Sigmoid colon (tissue), 7 donors: ENCODE data around the gene OXSR1. TPM values are rescaled to one million over a fixed set of nuclear protein-coding genes. Genes with fewer than 3 reads are reported as not detected.

ENCODE experiments used
- DNase-seq: peaks from one replicate; pipeline ENCODE4 v3.0.0-alpha.2; 2019
- H3K27ac ChIP-seq, 4 donors: fragments of 200-600 bp; sonication (generic); one replicate each; pipeline ENCODE4 v1.5.1; 2016 to 2019; ENCODE audit warnings: mild to moderate bottlenecking in 1 of 4
- H3K27me3 ChIP-seq, 3 donors: fragments of 200-600 bp; sonication (generic); one replicate each; pipeline ENCODE4 v1.5.1; 2019; ENCODE audit warnings: mild to moderate bottlenecking in 1 of 3
- H3K36me3 ChIP-seq, 4 donors: fragments of 200-600 bp; sonication (generic); one replicate each; pipeline ENCODE4 v1.5.1; 2016 to 2019
- H3K4me1 ChIP-seq, 4 donors: fragments of 200-600 bp; sonication (generic); one replicate each; pipeline ENCODE4 v1.5.1; 2017 to 2019
- H3K4me3 ChIP-seq, 4 donors: fragments of 200-600 bp; sonication (generic); one replicate each; pipeline ENCODE4 v1.5.1; 2017 to 2019; ENCODE audit warnings: mild to moderate bottlenecking in 2 of 4, moderate library complexity in 1 of 4
- H3K9me3 ChIP-seq, 4 donors: fragments of 200-600 bp in 3 of 4; sonication (generic) in 3 of 4; one replicate each; pipeline versions ENCODE4 v1.5.1 to v1.6.1; 2013 to 2019
- CTCF ChIP-seq, 4 experiments: fragments of 450-650 bp in 3 of 4; fragments of 200-600 bp in 1 of 4; IDR thresholded peaks; one replicate each; pipeline ENCODE4 v1.5.1; 2016 to 2019; ENCODE audit warnings: antibody characterized with exemption in 4 of 4, mild to moderate bottlenecking in 3 of 4, moderate library complexity in 2 of 4
- EP300 ChIP-seq, 4 donors: sonication (generic); formaldehyde crosslinking; IDR thresholded peaks; one replicate each; pipeline ENCODE4 v1.6.1; 2017; ENCODE audit warnings: antibody characterized with exemption in 4 of 4
- POLR2A ChIP-seq, 2 donors: fragments of 450-650 bp; IDR thresholded peaks; one replicate each; pipeline ENCODE4 v1.6.1; 2016; ENCODE audit warnings: antibody characterized with exemption in 2 of 2, mild to moderate bottlenecking in 2 of 2, moderate library complexity in 2 of 2
- POLR2AphosphoS5 ChIP-seq, 4 donors: sonication (generic); formaldehyde crosslinking; IDR thresholded peaks; one replicate each; pipeline ENCODE4 v1.6.1; 2017; ENCODE audit warnings: antibody characterized with exemption in 4 of 4
- WGBS, 2 donors: extraction: QIAGEN DNeasy Blood & Tissue Kit; methylation state at CpG; one replicate each; pipeline ENCODE4 v1.1.7; 2013; 5-methylcytosine and 5-hydroxymethylcytosine counted together
- intact Hi-C: fragments of 100-400 bp; cut with DNase I; formaldehyde crosslinking; loops from one replicate; pipeline ENCODE4 v1.15.1; 2023
- polyA plus RNA-seq, 3 donors: library from polyadenylated mRNA; stranded (reverse); fragments of 200-250 nt; gene quantifications; one replicate each; pipeline ENCODE4 v1.2.3, GENCODE V29; 2013
- total RNA-seq, 4 donors: library from RNA; depleted of rRNA; stranded (reverse); fragments of >200 nt; gene quantifications; one replicate each; pipeline ENCODE4 v1.1.0, GENCODE V29; 2016
- donor health status: healthy with polysubstance abuse.
- donor health status: Bipolar disorder and iron deficiency.
- donor health status: healthy.

OXSR1 gene
- total and polyA plus RNA-seq, 7 donors, result 13.8 to 28.8 (median 22.9) TPM

- peaks cover 0 to 18% (median 10%) of the 10 kb centered on the region in 4 donors for H3K36me3 ChIP-seq
- WGBS, 2 donors, result 54 to 83% methylated on average over 3 of the region's 3 CpGs
- H3K9me3 ChIP-seq, result no peaks in the 10 kb centered on the region
- no peaks in the 10 kb centered on the region for H3K27me3 ChIP-seq
- TF ChIP-seq CTCF (IDR thresholded peaks at IDR 0.05) (no peak), POLR2A (IDR thresholded peaks at IDR 0.05) (no peak), EP300 (IDR thresholded peaks at IDR 0.05) (no peak), POLR2AphosphoS5 (IDR thresholded peaks at IDR 0.05) (no peak)
- intact Hi-C loops, result no loop called here
- no peak overlapping the region for H3K27ac ChIP-seq
- no peak overlapping the region for H3K4me3 ChIP-seq
- H3K4me1 ChIP-seq, result peaks cover 0 to 21% (median 13%) of the 10 kb centered on the region in 4 donors
- DNase-seq, result no peak
These were observed 21.8 kb upstream of the OXSR1 start for GRCh38 chr3:38143511-38143910.

GRCh38 chr3:38146504-38146903 lies 18.8 kb upstream of the OXSR1 start:
- H3K27me3 ChIP-seq, result no peaks in the 10 kb centered on the region
- intact Hi-C loops, result no loop called here
- WGBS, 2 donors, result 93 to 94% methylated on average over 2 of the region's 2 CpGs
- no peaks in the 10 kb centered on the region for H3K9me3 ChIP-seq
- H3K4me1 ChIP-seq, result no peaks in the 10 kb centered on the region
- no peak for DNase-seq
- no peak for TF ChIP-seq EP300 (IDR thresholded peaks at IDR 0.05)
- TF ChIP-seq POLR2AphosphoS5 (IDR thresholded peaks at IDR 0.05), result no peak
- TF ChIP-seq CTCF (IDR thresholded peaks at IDR 0.05), result no peak
- no peak for TF ChIP-seq POLR2A (IDR thresholded peaks at IDR 0.05)
- H3K4me3 ChIP-seq, result no peak overlapping the region
- H3K27ac ChIP-seq, result no peak overlapping the region
- H3K36me3 ChIP-seq, result peaks cover 0 to 12% (median 5%) of the 10 kb centered on the region in 4 donors

- H3K36me3 ChIP-seq, result peaks cover 0 to 3% (median 0%) of the 10 kb centered on the region in 4 donors
- WGBS, 2 donors, result 83 to 96% methylated on average over 3 of the region's 3 CpGs
- H3K27ac ChIP-seq, result peak overlapping the region in 2 of 4 donors; percentile 24 to 34
- intact Hi-C loops, result no loop called here
- no peak for DNase-seq
- TF ChIP-seq CTCF (IDR thresholded peaks at IDR 0.05) (no peak), POLR2A (IDR thresholded peaks at IDR 0.05) (no peak), POLR2AphosphoS5 (IDR thresholded peaks at IDR 0.05) (no peak), EP300 (IDR thresholded peaks at IDR 0.05) (no peak)
- H3K4me1 ChIP-seq, result no peaks in the 10 kb centered on the region
- H3K9me3 ChIP-seq, result no peaks in the 10 kb centered on the region
- H3K27me3 ChIP-seq, result no peaks in the 10 kb centered on the region
- H3K4me3 ChIP-seq, result no peak overlapping the region
These were observed 17.9 kb upstream of the OXSR1 start for GRCh38 chr3:38147421-38147820.

GRCh38 chr3:38148311-38148882 lies 16.9 kb upstream of the OXSR1 start:
- peak overlapping the region in 2 of 4 donors; percentile 24 to 34 for H3K27ac ChIP-seq

More at GRCh38 chr3:38148311-38148882, 16.9 kb upstream of the OXSR1 start:
- Histone ChIP-seq H3K4me3 (no peak overlapping the region), H3K27me3 (no peaks in the 10 kb centered on the region), H3K4me1 (no peaks in the 10 kb centered on the region), H3K9me3 (no peaks in the 10 kb centered on the region), H3K36me3 (no peaks in the 10 kb centered on the region)
- TF ChIP-seq CTCF (IDR thresholded peaks at IDR 0.05), result no peak
- TF ChIP-seq POLR2AphosphoS5 (IDR thresholded peaks at IDR 0.05), result peak in 1 of 4 donors; percentile 14
- no peak for DNase-seq
- WGBS, 2 donors, result 71 to 80% methylated on average over 5 of the region's 5 CpGs
- intact Hi-C loops, result no loop called here
